A673 (cell line): ENCODE results near the gene TRPM1. TPM values are rescaled to one million over a fixed set of nuclear protein-coding genes. Genes with fewer than 3 reads are reported as not detected.

Source experiments
- BruUV-seq: library from RNA; stranded (reverse); fragments of 400-500 nt; replicated peaks from 2 replicates; lab custom pipeline; 2021; lab: Mats Ljungman, UMichigan
- CTCF ChIA-PET: fragments of 300-600 bp; sonication (Branson Sonifier 250); formaldehyde crosslinking; loops from one replicate; lab custom pipeline; 2022; ENCODE audit warnings: antibody characterized with exemption; lab: Charles Lee
- POLR2A ChIA-PET: fragments of 300-600 bp; sonication (Branson Sonifier 250); formaldehyde crosslinking; loops from one replicate; lab custom pipeline; 2022; ENCODE audit warnings: antibody characterized with exemption; ENCODE audit not compliant: low non-redundant PET; lab: Charles Lee
- DNase-seq: peaks from one replicate; pipeline ENCODE4 v3.0.0-alpha.2; 2015; ENCODE audit warnings: low spot score
- H3K27ac ChIP-seq: fragments of 200-600 bp; sonication (generic); 2 replicates; pipeline ENCODE4 v1.5.1; 2016; ENCODE audit warnings: mixed run types, low read depth, mild to moderate bottlenecking, mixed read lengths, antibody characterized with exemption, low read length; ENCODE audit not compliant: poor library complexity, severe bottlenecking
- H3K27me3 ChIP-seq: fragments of 200-600 bp; sonication (generic); replicated peaks from 2 replicates; pipeline ENCODE4 v1.6.1; 2017; ENCODE audit warnings: mixed run types, low read depth, mild to moderate bottlenecking, mixed read lengths, antibody characterized with exemption, low read length; ENCODE audit not compliant: insufficient read depth, poor library complexity
- H3K36me3 ChIP-seq: fragments of 200-600 bp; sonication (generic); 2 replicates; pipeline ENCODE4 v1.6.1; 2016; ENCODE audit warnings: mixed run types, mild to moderate bottlenecking, mixed read lengths, antibody characterized with exemption, low read length; ENCODE audit not compliant: insufficient read depth, poor library complexity, severe bottlenecking
- H3K4me1 ChIP-seq: fragments of 200-600 bp; sonication (generic); 2 replicates; pipeline ENCODE4 v1.6.1; 2017; ENCODE audit warnings: mixed run types, mild to moderate bottlenecking, mixed read lengths, antibody characterized with exemption, low read length; ENCODE audit not compliant: insufficient read depth, poor library complexity, severe bottlenecking
- H3K4me3 ChIP-seq: fragments of 200-600 bp; sonication (generic); 2 replicates; pipeline ENCODE4 v1.5.1; 2016; ENCODE audit warnings: low read depth, mixed run types, mild to moderate bottlenecking, mixed read lengths, low read length; ENCODE audit not compliant: poor library complexity, severe bottlenecking
- H3K9me3 ChIP-seq: fragments of 200-600 bp; sonication (generic); 2 replicates; pipeline ENCODE4 v1.6.1; 2016; ENCODE audit warnings: mixed run types, low read depth, mild to moderate bottlenecking, mixed read lengths, antibody characterized with exemption, low read length; ENCODE audit not compliant: poor library complexity, severe bottlenecking
- EZH2 ChIP-seq: fragments of 200-600 bp; sonication (generic); IDR thresholded peaks from 2 replicates; pipeline ENCODE4 v1.6.1; 2017; ENCODE audit warnings: borderline replicate concordance, low read depth, mild to moderate bottlenecking, mixed read lengths, antibody characterized with exemption, low read length; ENCODE audit not compliant: poor library complexity, severe bottlenecking
- intact Hi-C: fragments of 100-400 bp; cut with micrococcal nuclease; formaldehyde crosslinking; loops from one replicate; pipeline ENCODE4 v1.10.0; 2022; ENCODE audit not compliant: unreplicated experiment
- total RNA-seq: library from RNA; stranded (reverse); gene quantifications from 2 replicates; pipeline ENCODE4 v1.2.3, GENCODE V29; 2021
- TF ChIP-seq, protein P1 (sequence below): fragments of 300-800, 200-600 bp; sonication (generic); conservative IDR thresholded peaks from 2 replicates; pipeline ENCODE4 v1.5.1; 2017; ENCODE audit warnings: low read depth, mild to moderate bottlenecking, antibody characterized with exemption, low read length, moderate library complexity, mixed read lengths

The TRPM1 gene
- total RNA-seq, 1 experiment from 2014 or later: not detected

DNA sequence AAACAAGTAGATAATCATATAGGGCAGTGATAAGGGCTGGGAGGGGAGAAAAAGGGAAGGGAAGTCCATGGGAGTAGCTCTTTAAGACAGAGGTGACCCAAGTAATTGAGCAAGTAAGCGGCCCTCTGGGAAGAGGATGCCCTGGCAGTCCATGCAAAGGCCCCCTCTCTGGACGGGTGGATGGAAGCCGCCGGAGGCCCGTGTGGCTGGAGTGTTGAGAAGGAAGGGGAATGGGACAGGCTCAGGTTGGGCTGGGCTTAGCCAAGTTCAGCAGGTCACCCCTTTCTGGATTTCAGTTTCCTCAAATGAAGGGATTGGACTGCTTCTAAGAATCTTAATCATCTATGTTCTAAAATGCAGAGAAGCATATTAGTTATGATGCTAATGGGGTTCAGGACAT, 32.4 kb upstream of the TRPM1 start:
- intact Hi-C loops: no loop called here
- Histone ChIP-seq H3K27me3 (no peaks in the 10 kb centered on the region), H3K27ac (no peak overlapping the region), H3K36me3 (no peaks in the 10 kb centered on the region), H3K4me1 (no peaks in the 10 kb centered on the region), H3K4me3 (no peak overlapping the region), H3K9me3 (no peaks in the 10 kb centered on the region)
- TF ChIP-seq EZH2: no peak
- TF ChIP-seq, protein P1, sequence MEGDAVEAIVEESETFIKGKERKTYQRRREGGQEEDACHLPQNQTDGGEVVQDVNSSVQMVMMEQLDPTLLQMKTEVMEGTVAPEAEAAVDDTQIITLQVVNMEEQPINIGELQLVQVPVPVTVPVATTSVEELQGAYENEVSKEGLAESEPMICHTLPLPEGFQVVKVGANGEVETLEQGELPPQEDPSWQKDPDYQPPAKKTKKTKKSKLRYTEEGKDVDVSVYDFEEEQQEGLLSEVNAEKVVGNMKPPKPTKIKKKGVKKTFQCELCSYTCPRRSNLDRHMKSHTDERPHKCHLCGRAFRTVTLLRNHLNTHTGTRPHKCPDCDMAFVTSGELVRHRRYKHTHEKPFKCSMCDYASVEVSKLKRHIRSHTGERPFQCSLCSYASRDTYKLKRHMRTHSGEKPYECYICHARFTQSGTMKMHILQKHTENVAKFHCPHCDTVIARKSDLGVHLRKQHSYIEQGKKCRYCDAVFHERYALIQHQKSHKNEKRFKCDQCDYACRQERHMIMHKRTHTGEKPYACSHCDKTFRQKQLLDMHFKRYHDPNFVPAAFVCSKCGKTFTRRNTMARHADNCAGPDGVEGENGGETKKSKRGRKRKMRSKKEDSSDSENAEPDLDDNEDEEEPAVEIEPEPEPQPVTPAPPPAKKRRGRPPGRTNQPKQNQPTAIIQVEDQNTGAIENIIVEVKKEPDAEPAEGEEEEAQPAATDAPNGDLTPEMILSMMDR: no peak
- ChIA-PET POLR2A (no interaction called here), CTCF (no interaction called here)
- DNase-seq: no peak
- no TSS peak for BruUV-seq

DNA sequence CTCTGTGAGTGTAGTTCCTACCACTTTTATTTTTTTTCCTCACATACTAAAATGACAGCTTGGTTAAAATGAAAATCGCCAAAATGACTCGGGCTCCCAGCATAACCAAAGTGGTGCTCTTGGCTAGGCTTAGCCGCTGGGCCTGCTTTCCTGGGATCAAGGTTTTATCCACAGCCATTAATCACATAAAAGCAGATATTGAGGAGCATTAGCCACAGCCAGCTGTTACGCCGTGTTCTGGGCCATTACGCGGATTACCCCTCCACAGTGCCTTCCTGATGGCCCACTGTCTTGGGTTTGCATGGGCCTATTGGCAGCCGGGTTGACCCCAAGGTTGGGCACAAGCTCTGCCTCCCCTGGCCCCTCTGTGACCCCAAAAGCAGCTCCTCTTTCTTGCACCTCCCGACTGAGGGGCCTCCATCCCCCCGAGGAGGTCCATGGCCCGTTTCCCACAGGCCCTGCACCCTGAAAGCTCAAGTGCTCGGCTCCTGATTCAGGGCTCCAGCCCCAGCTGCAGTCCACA, 30.4 kb upstream of the TRPM1 start:
- POLR2A ChIA-PET: no interaction called here
- Histone ChIP-seq H3K9me3 (no peaks in the 10 kb centered on the region), H3K36me3 (no peaks in the 10 kb centered on the region), H3K4me3 (no peak overlapping the region), H3K4me1 (no peaks in the 10 kb centered on the region), H3K27ac (no peak overlapping the region), H3K27me3 (no peaks in the 10 kb centered on the region)
- TF ChIP-seq EZH2: no peak
- TF ChIP-seq, protein P1: no peak
- DNase-seq: no peak
- no TSS peak for BruUV-seq
- intact Hi-C loops: no loop called here
- CTCF ChIA-PET: interaction anchor here (0.7 kb wide), 1 partner anchor 296 kb away, joined by 5 read pairs; no protein-coding TSS in a partner anchor

DNA sequence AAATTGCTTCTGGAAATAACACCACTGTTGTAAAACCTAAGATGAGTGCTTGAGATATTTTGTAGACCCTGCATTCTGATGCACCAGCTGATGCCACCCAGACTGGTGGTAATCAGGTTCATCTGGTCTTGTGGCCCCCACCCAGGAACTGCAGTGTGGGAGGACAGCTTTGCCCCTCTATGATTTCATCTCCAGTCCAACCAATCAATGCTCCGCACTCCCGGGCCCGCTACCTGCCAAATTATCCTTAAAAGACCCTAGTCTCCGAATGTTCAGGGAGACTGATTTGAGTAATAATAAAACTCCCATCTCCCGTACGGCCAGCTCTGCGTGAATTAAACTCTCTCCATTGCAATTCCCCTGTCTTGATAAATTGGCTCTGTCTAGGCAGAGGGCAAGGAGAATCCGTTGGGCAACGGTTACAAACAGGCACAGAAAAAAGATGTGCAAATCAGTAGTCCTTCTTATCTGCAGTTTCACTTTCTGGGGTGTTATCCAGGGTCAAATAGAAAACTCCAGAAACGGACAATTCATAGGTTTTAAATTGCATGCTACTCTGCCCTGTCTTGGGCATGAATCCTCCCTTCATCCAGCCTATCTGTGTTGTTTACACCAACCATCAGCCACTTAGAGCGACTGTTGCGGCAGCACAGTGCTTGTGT, 29.2 kb upstream of the TRPM1 start:
- CTCF ChIA-PET: no interaction called here
- Histone ChIP-seq H3K9me3 (no peaks in the 10 kb centered on the region), H3K27ac (no peak overlapping the region), H3K4me3 (no peak overlapping the region), H3K27me3 (no peaks in the 10 kb centered on the region), H3K36me3 (no peaks in the 10 kb centered on the region), H3K4me1 (no peaks in the 10 kb centered on the region)
- intact Hi-C loops: no loop called here
- no peak for DNase-seq
- TF ChIP-seq, protein P1: no peak
- TF ChIP-seq EZH2: no peak
- POLR2A ChIA-PET: no interaction called here
- BruUV-seq: no TSS peak
